ENCODE results near the gene NR1H4.

NR1H4 gene

GRCh38 chr12:100435957-100436356 lies 37.7 kb upstream of the NR1H4 start:
- DNase-seq, result no peak
- Histone ChIP-seq H3K4me3 (no peak overlapping the region), H3K36me3 (no peaks in the 10 kb centered on the region), H3K9me3 (no peaks in the 10 kb centered on the region), H3K27ac (no peak overlapping the region), H3K4me1 (no peaks in the 10 kb centered on the region), H3K27me3 (no peaks in the 10 kb centered on the region)
- TF ChIP-seq CTCF (IDR thresholded peaks at IDR 0.05), result no peak
- intact Hi-C loops (cut with DNase I; ENCODE audit: low total_unique reads), result no loop called here

- intact Hi-C loops (cut with DNase I; ENCODE audit: low total_unique reads), result no loop called here
- no peaks in the 10 kb centered on the region for H3K27me3 ChIP-seq
- no peaks in the 10 kb centered on the region for H3K4me1 ChIP-seq
- TF ChIP-seq CTCF (IDR thresholded peaks at IDR 0.05), result no peak
- H3K36me3 ChIP-seq, result no peaks in the 10 kb centered on the region
- no peaks in the 10 kb centered on the region for H3K9me3 ChIP-seq
- DNase-seq, result no peak
- H3K4me3 ChIP-seq, result no peak overlapping the region
- no peak overlapping the region for H3K27ac ChIP-seq
Observed at GRCh38 chr12:100437038-100437841, 36.4 kb upstream of the NR1H4 start.

- H3K27me3 ChIP-seq, result no peaks in the 10 kb centered on the region
- H3K4me1 ChIP-seq, result no peaks in the 10 kb centered on the region
- H3K9me3 ChIP-seq, result no peaks in the 10 kb centered on the region
- no peaks in the 10 kb centered on the region for H3K36me3 ChIP-seq
- no peak overlapping the region for H3K27ac ChIP-seq
- H3K4me3 ChIP-seq, result no peak overlapping the region
- no peak for DNase-seq
- no peak for TF ChIP-seq CTCF (IDR thresholded peaks at IDR 0.05)
- intact Hi-C loops (cut with DNase I; ENCODE audit: low total_unique reads), result no loop called here
Observed at GRCh38 chr12:100439797-100440196, 33.9 kb upstream of the NR1H4 start.

GRCh38 chr12:100442403-100442802 lies 31.3 kb upstream of the NR1H4 start:
- Histone ChIP-seq H3K36me3 (no peaks in the 10 kb centered on the region), H3K27me3 (no peaks in the 10 kb centered on the region), H3K9me3 (no peaks in the 10 kb centered on the region), H3K4me1 (no peaks in the 10 kb centered on the region), H3K4me3 (no peak overlapping the region), H3K27ac (no peak overlapping the region)
- no peak for DNase-seq
- no peak for TF ChIP-seq CTCF (IDR thresholded peaks at IDR 0.05)
- intact Hi-C loops (cut with DNase I; ENCODE audit: low total_unique reads), result no loop called here

GRCh38 chr12:100443434-100443833 lies 30.2 kb upstream of the NR1H4 start:
- Histone ChIP-seq H3K4me3 (no peak overlapping the region), H3K27ac (no peak overlapping the region), H3K4me1 (no peaks in the 10 kb centered on the region), H3K9me3 (no peaks in the 10 kb centered on the region), H3K36me3 (no peaks in the 10 kb centered on the region), H3K27me3 (no peaks in the 10 kb centered on the region)
- DNase-seq, result no peak
- TF ChIP-seq CTCF (IDR thresholded peaks at IDR 0.05), result no peak
- intact Hi-C loops (cut with DNase I; ENCODE audit: low total_unique reads), result no loop called here
